ENCODE measurements around the gene PPP3CA.

- TF ChIP-seq CTCF (IDR thresholded peaks at IDR 0.05) (no peak), POLR2A (IDR thresholded peaks at IDR 0.05) (no peak), EP300 (IDR thresholded peaks at IDR 0.05) (no peak)
Measured at GRCh38 chr4:101152521-101152920, 194.8 kb downstream of the PPP3CA start.

Measured in tibial nerve (tissue), 4 donors.